Loucy (cell line): Measurements from ENCODE around the gene CCDC134.
"Not testable (repeated sequence)": the region's sequence is repeated elsewhere in the genome, so short reads cannot be mapped to it uniquely, and the experiment has no call there.

Experiments used
- H2AFZ ChIP-seq: fragments of 200-600 bp; sonication (generic); 2 replicates; pipeline ENCODE4 v1.6.0; 2016; ENCODE audit warnings: antibody characterized with exemption, mild to moderate bottlenecking, low read length, moderate library complexity
- H3F3A ChIP-seq: fragments of 200-600 bp; 2 replicates; pipeline ENCODE4 v1.6.0; 2016; ENCODE audit warnings: antibody characterized with exemption, low read depth, mild to moderate bottlenecking
- H3K27me3 ChIP-seq: fragments of 200-600 bp; sonication (generic); 2 replicates; pipeline ENCODE4 v1.6.1; 2014; ENCODE audit warnings: low read length, mild to moderate bottlenecking; ENCODE audit not compliant: insufficient read depth, poor library complexity, severe bottlenecking
- H3K36me3 ChIP-seq: fragments of 200-600 bp; sonication (generic); 2 replicates; pipeline ENCODE4 v1.6.1; 2016; ENCODE audit warnings: low read length; ENCODE audit not compliant: insufficient read depth
- H3K4me1 ChIP-seq: fragments of 200-600 bp; sonication (generic); 2 replicates; pipeline ENCODE4 v1.5.1; 2014; ENCODE audit warnings: low read length, mild to moderate bottlenecking; ENCODE audit not compliant: insufficient read depth, poor library complexity, severe bottlenecking
- H3K4me2 ChIP-seq: fragments of 200-600 bp; sonication (generic); 2 replicates; pipeline ENCODE4 v1.6.0; 2014; ENCODE audit warnings: antibody characterized with exemption, low read length, low read depth, mild to moderate bottlenecking; ENCODE audit not compliant: poor library complexity, severe bottlenecking
- H3K4me3 ChIP-seq: fragments of 200-600 bp; sonication (generic); 2 replicates; pipeline ENCODE4 v1.5.1; 2014; ENCODE audit warnings: low read length, mild to moderate bottlenecking, mixed read lengths; ENCODE audit not compliant: poor library complexity, severe bottlenecking
- H3K79me2 ChIP-seq: fragments of 200-600 bp; sonication (generic); 2 replicates; pipeline ENCODE4 v1.6.1; 2014; ENCODE audit warnings: low read length; ENCODE audit not compliant: insufficient read depth
- H3K9ac ChIP-seq: fragments of 200-600 bp; sonication (generic); 2 replicates; pipeline ENCODE4 v1.6.0; 2014; ENCODE audit warnings: mild to moderate bottlenecking, low read depth, low read length, moderate library complexity; ENCODE audit not compliant: poor library complexity, severe bottlenecking
- H3K9me2 ChIP-seq: fragments of 200-600 bp; sonication (generic); replicated peaks from 2 replicates; pipeline ENCODE4 v1.6.1; 2016; ENCODE audit warnings: low read depth, low read length, mixed read lengths
- H3K9me3 ChIP-seq: fragments of 200-600 bp; sonication (generic); 2 replicates; pipeline ENCODE4 v1.6.1; 2014; ENCODE audit warnings: mild to moderate bottlenecking, antibody characterized with exemption, low read length, low read depth; ENCODE audit not compliant: insufficient read depth
- H4K20me1 ChIP-seq: fragments of 200-600 bp; sonication (generic); 2 replicates; pipeline ENCODE4 v1.6.0; 2014; ENCODE audit warnings: antibody characterized with exemption, low read length, mild to moderate bottlenecking; ENCODE audit not compliant: insufficient read depth, poor library complexity, severe bottlenecking
- EZH2phosphoT487 ChIP-seq: fragments of 200-600 bp; IDR thresholded peaks from 2 replicates; pipeline ENCODE4 v1.6.1; 2018; ENCODE audit warnings: antibody characterized with exemption, mild to moderate bottlenecking, moderate library complexity, borderline replicate concordance
- TF ChIP-seq, protein P1 (sequence below): fragments of 200-600 bp; sonication (generic); conservative IDR thresholded peaks from 2 replicates; pipeline ENCODE4 v1.5.1; 2014; ENCODE audit warnings: mild to moderate bottlenecking, antibody characterized with exemption, low read length

CCDC134 gene

DNA sequence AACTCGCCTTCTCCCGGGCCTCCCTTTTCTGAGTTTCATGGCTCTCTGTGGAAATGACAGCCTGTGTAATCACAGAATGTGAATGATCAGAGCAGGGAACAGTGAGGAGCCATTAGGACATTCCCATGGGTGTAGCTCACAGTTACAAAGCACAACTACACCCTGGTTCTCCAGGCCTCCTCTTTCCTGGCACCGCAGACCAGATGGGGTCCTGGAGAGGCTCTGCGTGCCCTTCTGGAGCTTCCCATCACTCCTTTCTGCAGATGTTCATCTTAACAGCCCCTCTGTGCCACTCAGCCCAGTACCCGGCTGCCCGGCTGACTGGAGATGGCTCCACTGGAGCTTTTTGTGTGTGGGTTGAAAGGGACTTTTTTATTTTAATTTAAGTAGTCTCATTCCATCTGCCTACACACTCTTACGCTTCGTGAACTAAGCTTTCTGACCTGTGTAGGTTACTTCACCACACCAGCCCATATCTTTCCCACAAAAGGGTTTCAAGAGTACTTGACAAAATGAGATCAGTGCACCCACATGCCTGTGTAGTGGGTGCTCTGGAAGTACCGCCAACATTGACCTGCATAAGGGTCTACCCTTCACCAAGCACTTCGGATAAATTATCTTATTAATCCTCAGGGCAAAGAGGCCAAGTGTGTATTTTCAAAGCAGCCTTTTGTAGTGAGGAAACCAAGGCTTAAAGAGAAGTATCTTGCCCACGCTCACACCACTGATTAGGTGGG lies 62.2 kb downstream of the CCDC134 start:
- Histone ChIP-seq H3K9me3 (no peaks in the 10 kb centered on the region), H3K9ac (no peak overlapping the region), H3K9me2 (no peaks in the 10 kb centered on the region), H3K27me3 (no peaks in the 10 kb centered on the region), H3K4me3 (no peak overlapping the region), H2AFZ (no peak overlapping the region), H3K79me2 (peaks cover 95% of the 10 kb centered on the region), H3K4me1 (peaks cover 13% of the 10 kb centered on the region), H3F3A (no peaks in the 10 kb centered on the region), H3K4me2 (no peak overlapping the region), H4K20me1 (peaks cover 87% of the 10 kb centered on the region), H3K36me3 (peaks cover 24% of the 10 kb centered on the region; the same call in 1 of the 2 replicates)
- TF ChIP-seq, protein P1, sequence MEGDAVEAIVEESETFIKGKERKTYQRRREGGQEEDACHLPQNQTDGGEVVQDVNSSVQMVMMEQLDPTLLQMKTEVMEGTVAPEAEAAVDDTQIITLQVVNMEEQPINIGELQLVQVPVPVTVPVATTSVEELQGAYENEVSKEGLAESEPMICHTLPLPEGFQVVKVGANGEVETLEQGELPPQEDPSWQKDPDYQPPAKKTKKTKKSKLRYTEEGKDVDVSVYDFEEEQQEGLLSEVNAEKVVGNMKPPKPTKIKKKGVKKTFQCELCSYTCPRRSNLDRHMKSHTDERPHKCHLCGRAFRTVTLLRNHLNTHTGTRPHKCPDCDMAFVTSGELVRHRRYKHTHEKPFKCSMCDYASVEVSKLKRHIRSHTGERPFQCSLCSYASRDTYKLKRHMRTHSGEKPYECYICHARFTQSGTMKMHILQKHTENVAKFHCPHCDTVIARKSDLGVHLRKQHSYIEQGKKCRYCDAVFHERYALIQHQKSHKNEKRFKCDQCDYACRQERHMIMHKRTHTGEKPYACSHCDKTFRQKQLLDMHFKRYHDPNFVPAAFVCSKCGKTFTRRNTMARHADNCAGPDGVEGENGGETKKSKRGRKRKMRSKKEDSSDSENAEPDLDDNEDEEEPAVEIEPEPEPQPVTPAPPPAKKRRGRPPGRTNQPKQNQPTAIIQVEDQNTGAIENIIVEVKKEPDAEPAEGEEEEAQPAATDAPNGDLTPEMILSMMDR = no peak
- TF ChIP-seq EZH2phosphoT487 = no peak

DNA sequence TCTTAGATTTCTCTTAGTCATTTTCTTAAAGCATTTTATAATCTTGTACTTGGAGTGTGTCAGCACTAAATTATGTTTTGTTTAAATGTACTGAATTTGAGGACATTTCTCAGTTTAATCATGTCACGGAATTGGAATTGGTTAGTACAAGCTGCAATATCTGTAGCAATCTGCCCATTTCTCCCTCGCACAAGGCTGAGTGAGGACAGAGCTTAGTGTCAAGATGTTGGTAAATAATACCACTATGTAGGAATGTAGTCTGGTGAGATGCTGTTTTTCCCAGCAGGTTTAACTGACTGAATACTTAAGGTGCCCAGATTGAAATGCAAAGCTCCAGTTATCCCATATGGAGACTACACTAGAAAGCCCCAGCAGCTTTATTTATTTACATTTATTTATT lies 63.0 kb downstream of the CCDC134 start:
- Histone ChIP-seq H3K9me2 (no peaks in the 10 kb centered on the region), H3K4me3 (no peak overlapping the region), H3K4me2 (no peak overlapping the region), H3K79me2 (peaks cover 95% of the 10 kb centered on the region), H3K27me3 (no peaks in the 10 kb centered on the region), H2AFZ (no peak overlapping the region), H3K4me1 (peaks cover 5% of the 10 kb centered on the region), H3K9me3 (no peaks in the 10 kb centered on the region), H3K36me3 (peaks cover 32% of the 10 kb centered on the region; the same call in 1 of the 2 replicates), H4K20me1 (peaks cover 85% of the 10 kb centered on the region), H3F3A (no peaks in the 10 kb centered on the region), H3K9ac (no peak overlapping the region)
- TF ChIP-seq, protein P1 = no peak
- TF ChIP-seq EZH2phosphoT487 = no peak

DNA sequence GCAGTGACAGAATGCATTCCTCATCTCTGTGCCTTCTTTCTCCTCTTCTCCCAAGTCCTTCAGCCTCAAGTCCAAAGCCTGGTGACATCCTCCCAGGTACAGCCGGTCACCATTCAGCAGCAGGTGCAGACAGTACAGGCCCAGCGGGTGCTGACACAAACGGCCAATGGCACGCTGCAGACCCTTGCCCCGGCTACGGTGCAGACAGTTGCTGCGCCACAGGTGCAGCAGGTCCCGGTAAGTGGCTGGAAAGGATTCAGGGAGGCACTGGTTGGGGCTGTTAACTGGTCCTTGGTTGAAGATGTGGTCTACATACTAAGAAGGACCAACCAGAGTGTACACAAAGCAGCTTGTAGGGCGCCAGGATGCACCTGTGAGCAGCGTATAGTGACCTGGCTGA lies 68.1 kb downstream of the CCDC134 start:
- H4K20me1 ChIP-seq = peaks cover 40% of the 10 kb centered on the region
- H3K9ac ChIP-seq = no peak overlapping the region
- peaks cover 49% of the 10 kb centered on the region for H3K79me2 ChIP-seq

DNA sequence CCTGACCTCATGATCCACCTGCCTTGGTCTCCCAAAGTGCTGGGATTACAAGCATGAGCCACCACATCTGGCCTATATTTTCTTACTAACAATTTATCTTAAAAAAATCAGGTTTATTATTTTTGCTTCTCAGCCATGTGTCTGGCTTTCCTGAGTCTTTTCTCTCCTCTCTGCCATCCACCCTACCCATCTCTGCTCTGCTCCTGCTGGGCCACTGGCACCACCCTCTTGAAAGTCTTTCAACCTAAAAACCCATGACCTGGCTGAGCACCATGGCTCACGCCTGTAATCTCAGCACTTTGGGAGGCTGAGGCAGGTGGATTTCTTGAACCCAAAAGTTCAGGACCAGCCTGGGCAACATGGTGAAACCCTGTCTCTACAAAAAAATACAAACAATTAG lies 69.6 kb downstream of the CCDC134 start:
- H3K9me3 ChIP-seq, H3K9me2 ChIP-seq, H3K9ac ChIP-seq, H3K4me1 ChIP-seq, H3F3A ChIP-seq, H2AFZ ChIP-seq, H3K4me2 ChIP-seq, H3K27me3 ChIP-seq, H3K4me3 ChIP-seq: not testable (repeated sequence)
- peaks cover 31% of the 10 kb centered on the region for H4K20me1 ChIP-seq
- peaks cover 36% of the 10 kb centered on the region for H3K79me2 ChIP-seq
- H3K36me3 ChIP-seq = peaks cover 89% of the 10 kb centered on the region; the same call in 1 of the 2 replicates

More for the DNA sequence above, 68.1 kb downstream of the CCDC134 start:
- Histone ChIP-seq H2AFZ (no peak overlapping the region), H3K4me3 (no peak overlapping the region), H3K9me3 (no peaks in the 10 kb centered on the region), H3K4me2 (no peak overlapping the region), H3F3A (no peaks in the 10 kb centered on the region), H3K27me3 (no peaks in the 10 kb centered on the region), H3K9me2 (no peaks in the 10 kb centered on the region), H3K36me3 (peaks cover 74% of the 10 kb centered on the region; the same call in 1 of the 2 replicates), H3K4me1 (no peaks in the 10 kb centered on the region)
- TF ChIP-seq, protein P1 = no peak
- TF ChIP-seq EZH2phosphoT487 = no peak
